K562 (cell line): ENCODE measurements around the gene UBE2D2. TPM values are rescaled to one million over a fixed set of nuclear protein-coding genes. Genes with fewer than 3 reads are reported as not detected.

Experiments
- MYNN ChIP-seq, 2 experiments: sonication (generic); formaldehyde crosslinking in 1 of 2; IDR thresholded peaks; 2 replicates each; pipeline versions ENCODE4 v1.5.0 to v1.6.1; 2016 to 2020; ENCODE audit warnings: antibody characterized with exemption in 1 of 2, missing genetic modification reagents in 1 of 2
- ZNF277 ChIP-seq: fragments of 250-450 bp; sonication (Bioruptor Pico); IDR thresholded peaks from 2 replicates; pipeline ENCODE4 v1.8.0; 2022; ENCODE audit warnings: inconsistent platforms, mild to moderate bottlenecking, moderate library complexity, borderline replicate concordance
- polyA plus RNA-seq, 8 experiments: library from polyadenylated mRNA; depleted of rRNA in 4 of 8; stranded (reverse) in 5 of 8; unstranded in 3 of 8; fragments of >200 nt; fragmentation: Nextera tagmentation in 2 of 8; fragmentation: Illumina TruSeq in 1 of 8; extraction: Ambion mirVana in 2 of 8; extraction: Trizol in 1 of 8; gene quantifications; 2 replicates each; pipeline versions ENCODE4 v1.2.1 to v1.2.3, GENCODE V29; 2011 to 2014; ENCODE audit warnings: inconsistent platforms in 1 of 8, missing spikeins in 1 of 8
- total RNA-seq, 7 experiments: library from RNA; depleted of rRNA in 6 of 7; stranded (reverse); fragments of >200 nt in 6 of 7; fragmentation: Illumina TruSeq in 2 of 7; extraction: Trizol in 2 of 7; gene quantifications; 2 replicates each; pipeline versions ENCODE4 v1.2.1 to v1.2.3, GENCODE V29; 2011 to 2021; ENCODE audit warnings: low replicate concordance in 1 of 7
- TF ChIP-seq, protein P1 (sequence below), 2 experiments: fragments of 450-650 bp in 1 of 2; sonication (generic) in 1 of 2; formaldehyde crosslinking in 1 of 2; IDR thresholded peaks; 2 replicates each; pipeline versions ENCODE4 v1.7.1 to v1.9.0; 2016 to 2022; ENCODE audit warnings: inconsistent platforms in 1 of 2, mild to moderate bottlenecking in 1 of 2, missing genetic modification reagents in 1 of 2

UBE2D2 gene
- total and polyA plus RNA-seq, 9 of the 15 experiments (the other 6 are each of a cell fraction or from before 2014, with no cell fraction given): 53.6 to 198 (median 122) TPM

- TF ChIP-seq, protein P1, sequence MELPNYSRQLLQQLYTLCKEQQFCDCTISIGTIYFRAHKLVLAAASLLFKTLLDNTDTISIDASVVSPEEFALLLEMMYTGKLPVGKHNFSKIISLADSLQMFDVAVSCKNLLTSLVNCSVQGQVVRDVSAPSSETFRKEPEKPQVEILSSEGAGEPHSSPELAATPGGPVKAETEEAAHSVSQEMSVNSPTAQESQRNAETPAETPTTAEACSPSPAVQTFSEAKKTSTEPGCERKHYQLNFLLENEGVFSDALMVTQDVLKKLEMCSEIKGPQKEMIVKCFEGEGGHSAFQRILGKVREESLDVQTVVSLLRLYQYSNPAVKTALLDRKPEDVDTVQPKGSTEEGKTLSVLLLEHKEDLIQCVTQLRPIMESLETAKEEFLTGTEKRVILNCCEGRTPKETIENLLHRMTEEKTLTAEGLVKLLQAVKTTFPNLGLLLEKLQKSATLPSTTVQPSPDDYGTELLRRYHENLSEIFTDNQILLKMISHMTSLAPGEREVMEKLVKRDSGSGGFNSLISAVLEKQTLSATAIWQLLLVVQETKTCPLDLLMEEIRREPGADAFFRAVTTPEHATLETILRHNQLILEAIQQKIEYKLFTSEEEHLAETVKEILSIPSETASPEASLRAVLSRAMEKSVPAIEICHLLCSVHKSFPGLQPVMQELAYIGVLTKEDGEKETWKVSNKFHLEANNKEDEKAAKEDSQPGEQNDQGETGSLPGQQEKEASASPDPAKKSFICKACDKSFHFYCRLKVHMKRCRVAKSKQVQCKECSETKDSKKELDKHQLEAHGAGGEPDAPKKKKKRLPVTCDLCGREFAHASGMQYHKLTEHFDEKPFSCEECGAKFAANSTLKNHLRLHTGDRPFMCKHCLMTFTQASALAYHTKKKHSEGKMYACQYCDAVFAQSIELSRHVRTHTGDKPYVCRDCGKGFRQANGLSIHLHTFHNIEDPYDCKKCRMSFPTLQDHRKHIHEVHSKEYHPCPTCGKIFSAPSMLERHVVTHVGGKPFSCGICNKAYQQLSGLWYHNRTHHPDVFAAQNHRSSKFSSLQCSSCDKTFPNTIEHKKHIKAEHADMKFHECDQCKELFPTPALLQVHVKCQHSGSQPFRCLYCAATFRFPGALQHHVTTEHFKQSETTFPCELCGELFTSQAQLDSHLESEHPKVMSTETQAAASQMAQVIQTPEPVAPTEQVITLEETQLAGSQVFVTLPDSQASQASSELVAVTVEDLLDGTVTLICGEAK (IDR thresholded peaks at IDR 0.05): no peak
- TF ChIP-seq, protein P1 (CRISPR knock-in tag; IDR thresholded peaks at IDR 0.05): no peak
- TF ChIP-seq ZNF277 (CRISPR knock-in tag) (no peak), MYNN (IDR thresholded peaks at IDR 0.05) (peak; percentile 27; the same call in 1 of the 2 replicates), MYNN (CRISPR knock-in tag; IDR thresholded peaks at IDR 0.05) (no peak)
Observed at GRCh38 chr5:139651043-139651834, 90.1 kb downstream of the UBE2D2 start (continued).
